Measurements from ENCODE around the gene GTF3C5.

GRCh38 chr9:133086894-133087293 lies 56.1 kb downstream of the GTF3C5 start:
- TF ChIP-seq CTCF (IDR thresholded peaks at IDR 0.05) = no peak
- TF ChIP-seq MXI1 (IDR thresholded peaks at IDR 0.05; ENCODE audit: low read depth, low read length) = no peak
- no peak for TF ChIP-seq EP300 (IDR thresholded peaks at IDR 0.05; ENCODE audit: borderline replicate concordance in 1 of 2, low read depth in 1 of 2, low read length in 1 of 2)
- no peak for TF ChIP-seq NFIC (IDR thresholded peaks at IDR 0.05; ENCODE audit: borderline replicate concordance)
- TF ChIP-seq REST (IDR thresholded peaks at IDR 0.05; ENCODE audit: low read depth, low read length) = no peak
- no peak for TF ChIP-seq EZH2phosphoT487 (IDR thresholded peaks at IDR 0.05; ENCODE audit: borderline replicate concordance, low read depth)
- no peak for TF ChIP-seq TAF1 (IDR thresholded peaks at IDR 0.05; ENCODE audit: borderline replicate concordance, low read depth, low read length)
- no peak for TF ChIP-seq RAD21 (IDR thresholded peaks at IDR 0.05; ENCODE audit: low read length)

Data from SK-N-SH (cell line).